Activated CD8-positive, alpha-beta memory T cell treated with anti-CD3 and anti-CD28 coated beads for 24 hours (primary cell): Measurements from ENCODE around the gene CAMK4.
"Not testable (repeated sequence)": the region's sequence is repeated elsewhere in the genome, so short reads cannot be mapped to it uniquely, and the experiment has no call there.

Source experiments
- DNase-seq: peaks from one replicate; pipeline ENCODE4 v3.0.0-alpha.2; 2020

The CAMK4 gene

GRCh38 chr5:111386832-111387162 lies 162.6 kb downstream of the CAMK4 start:
- no peak for DNase-seq

GRCh38 chr5:111387361-111387760 lies 163.2 kb downstream of the CAMK4 start:
- DNase-seq: no peak

- DNase-seq: no peak
Observed at GRCh38 chr5:111389390-111390082, 165.4 kb downstream of the CAMK4 start.

GRCh38 chr5:111392181-111392580 lies 168.0 kb downstream of the CAMK4 start:
- DNase-seq: no peak

GRCh38 chr5:111394586-111394985 lies 170.4 kb downstream of the CAMK4 start:
- DNase-seq: no peak

- no peak for DNase-seq
Observed at GRCh38 chr5:111398013-111398412, 173.8 kb downstream of the CAMK4 start.

- DNase-seq: no peak
Observed at GRCh38 chr5:111399113-111399512, 174.9 kb downstream of the CAMK4 start.

GRCh38 chr5:111401906-111402305 lies 177.7 kb downstream of the CAMK4 start:
- DNase-seq: no peak

- DNase-seq: no peak
Observed at GRCh38 chr5:111404270-111404769, 180.1 kb downstream of the CAMK4 start.

- no peak for DNase-seq
Observed at GRCh38 chr5:111407562-111407961, 183.4 kb downstream of the CAMK4 start.

GRCh38 chr5:111408817-111409216 lies 184.6 kb downstream of the CAMK4 start:
- no peak for DNase-seq

- DNase-seq: not testable (repeated sequence)
Observed at GRCh38 chr5:111409266-111409665, 185.1 kb downstream of the CAMK4 start.

GRCh38 chr5:111410067-111410466 lies 185.9 kb downstream of the CAMK4 start:
- not testable (repeated sequence) for DNase-seq

- DNase-seq: no peak
Observed at GRCh38 chr5:111411301-111411700, 187.1 kb downstream of the CAMK4 start.

GRCh38 chr5:111412593-111412992 lies 188.4 kb downstream of the CAMK4 start:
- no peak for DNase-seq

GRCh38 chr5:111415053-111415452 lies 190.9 kb downstream of the CAMK4 start:
- no peak for DNase-seq

GRCh38 chr5:111422245-111422644 lies 198.1 kb downstream of the CAMK4 start:
- no peak for DNase-seq

- no peak for DNase-seq
Observed at GRCh38 chr5:111422747-111423720, 198.8 kb downstream of the CAMK4 start.

- no peak for DNase-seq
Observed at GRCh38 chr5:111425205-111425604, 201.0 kb downstream of the CAMK4 start.

GRCh38 chr5:111427762-111428161 lies 203.6 kb downstream of the CAMK4 start:
- no peak for DNase-seq

GRCh38 chr5:111432883-111433536 lies 208.8 kb downstream of the CAMK4 start:
- no peak for DNase-seq

- no peak for DNase-seq
Observed at GRCh38 chr5:111434800-111435199, 210.6 kb downstream of the CAMK4 start.

- DNase-seq: no peak
Observed at GRCh38 chr5:111439473-111440075, 215.4 kb downstream of the CAMK4 start.
